Thyroid gland (tissue), 4 donors: ENCODE measurements around the gene CCSER1. TPM values are rescaled to one million over a fixed set of nuclear protein-coding genes. Genes with fewer than 3 reads are reported as not detected.

Experiments used
- DNase-seq, 2 donors: peaks; one replicate each; pipeline ENCODE4 v3.0.0-alpha.2; 2019
- H3K27ac ChIP-seq, 3 donors: fragments of 200-600 bp; sonication (generic); 1 replicate in 2 of 3; 2 replicates in 1 of 3; pipeline ENCODE4 v1.5.1; 2016 to 2019; ENCODE audit warnings: mild to moderate bottlenecking in 1 of 3, moderate library complexity in 1 of 3
- H3K27me3 ChIP-seq: fragments of 200-600 bp; sonication (generic); one replicate; pipeline ENCODE4 v1.5.1; 2019
- H3K36me3 ChIP-seq, 2 donors: fragments of 200-600 bp; sonication (generic); one replicate each; pipeline ENCODE4 v1.5.1; 2016 to 2019
- H3K4me1 ChIP-seq, 2 donors: fragments of 200-600 bp; sonication (generic); one replicate each; pipeline ENCODE4 v1.5.1; 2017 to 2019
- H3K4me3 ChIP-seq, 3 donors: fragments of 200-600 bp; sonication (generic); replicated peaks in 1 of 3; 1 replicate in 2 of 3; 2 replicates in 1 of 3; pipeline ENCODE4 v1.5.1; 2016; ENCODE audit warnings: mild to moderate bottlenecking in 1 of 3
- H3K9me3 ChIP-seq: fragments of 200-600 bp; sonication (generic); one replicate; pipeline ENCODE4 v1.5.1; 2017
- CTCF ChIP-seq, 6 experiments: fragments of 200-600 bp in 3 of 6; fragments of 450-650 bp in 3 of 6; sonication (generic) in 3 of 6; IDR thresholded peaks; one replicate each; pipeline ENCODE4 v1.5.1; 2016 to 2019; ENCODE audit warnings: antibody characterized with exemption in 6 of 6, mild to moderate bottlenecking in 2 of 6, inconsistent platforms in 1 of 6, moderate library complexity in 1 of 6
- POLR2A ChIP-seq, 2 donors: fragments of 450-650 bp; IDR thresholded peaks; one replicate each; pipeline ENCODE4 v1.6.1; 2017; ENCODE audit warnings: antibody characterized with exemption in 2 of 2, mild to moderate bottlenecking in 2 of 2, moderate library complexity in 1 of 2
- WGBS, 2 donors: methylation state at CpG; one replicate each; pipeline ENCODE4 v1.1.5; 2017; 5-methylcytosine and 5-hydroxymethylcytosine counted together
- intact Hi-C: fragments of 100-400 bp; cut with DNase I; formaldehyde crosslinking; loops from one replicate; pipeline ENCODE4 v1.15.1; 2023
- total RNA-seq, 4 donors: library from RNA; depleted of rRNA; stranded (reverse); fragments of >200 nt; gene quantifications; one replicate each; pipeline ENCODE4 v1.2.3, GENCODE V29; 2016

Gene CCSER1
- total RNA-seq, 4 donors from 2014 or later: 37.7 to 52.3 (median 43.3) TPM

- intact Hi-C loops: no loop called here
- H3K27ac ChIP-seq: no peak overlapping the region
- no peak overlapping the region for H3K4me3 ChIP-seq
- no peak for DNase-seq
- no peaks in the 10 kb centered on the region for H3K36me3 ChIP-seq
- TF ChIP-seq CTCF (IDR thresholded peaks at IDR 0.05) (no peak), POLR2A (IDR thresholded peaks at IDR 0.05) (no peak)
- WGBS, 2 donors: 17 to 27% methylated on average over 1 of the region's 1 CpG
- H3K27me3 ChIP-seq: no peaks in the 10 kb centered on the region
- H3K4me1 ChIP-seq: no peaks in the 10 kb centered on the region
- H3K9me3 ChIP-seq: no peaks in the 10 kb centered on the region
These were observed 14.9 kb downstream of the CCSER1 start for GRCh38 chr4:90142081-90142480.

- Histone ChIP-seq H3K36me3 (no peaks in the 10 kb centered on the region), H3K27ac (no peak overlapping the region), H3K4me1 (no peaks in the 10 kb centered on the region), H3K27me3 (no peaks in the 10 kb centered on the region), H3K4me3 (no peak overlapping the region), H3K9me3 (no peaks in the 10 kb centered on the region)
- DNase-seq: no peak
- TF ChIP-seq CTCF (IDR thresholded peaks at IDR 0.05): no peak
- no peak for TF ChIP-seq POLR2A (IDR thresholded peaks at IDR 0.05)
- intact Hi-C loops: no loop called here
- WGBS, 2 donors: 89 to 90% methylated on average over 2 of the region's 2 CpGs
These were observed 18.1 kb downstream of the CCSER1 start for GRCh38 chr4:90145319-90145718.

GRCh38 chr4:90146306-90146705 is 19.1 kb downstream of the CCSER1 start:
- intact Hi-C loops: no loop called here
- Histone ChIP-seq H3K27me3 (no peaks in the 10 kb centered on the region), H3K9me3 (no peaks in the 10 kb centered on the region), H3K4me1 (no peaks in the 10 kb centered on the region), H3K4me3 (no peak overlapping the region), H3K27ac (no peak overlapping the region), H3K36me3 (no peaks in the 10 kb centered on the region)
- TF ChIP-seq CTCF (IDR thresholded peaks at IDR 0.05) (no peak), POLR2A (IDR thresholded peaks at IDR 0.05) (no peak)
- no peak for DNase-seq
- 88 to 92% methylated on average over 5 of the region's 5 CpGs for WGBS, 2 donors

GRCh38 chr4:90148574-90149148 is 21.5 kb downstream of the CCSER1 start:
- Histone ChIP-seq H3K27ac (no peak overlapping the region), H3K36me3 (no peaks in the 10 kb centered on the region), H3K4me3 (no peak overlapping the region), H3K9me3 (no peaks in the 10 kb centered on the region), H3K4me1 (no peaks in the 10 kb centered on the region), H3K27me3 (no peaks in the 10 kb centered on the region)
- no peak for TF ChIP-seq CTCF (IDR thresholded peaks at IDR 0.05)
- no peak for TF ChIP-seq POLR2A (IDR thresholded peaks at IDR 0.05)
- intact Hi-C loops: no loop called here
- WGBS, 2 donors: 83 to 87% methylated on average over 2 of the region's 2 CpGs
- no peak for DNase-seq

- H3K4me1 ChIP-seq: no peaks in the 10 kb centered on the region
- no peaks in the 10 kb centered on the region for H3K36me3 ChIP-seq
- no peaks in the 10 kb centered on the region for H3K27me3 ChIP-seq
- TF ChIP-seq POLR2A (IDR thresholded peaks at IDR 0.05): no peak
- TF ChIP-seq CTCF (IDR thresholded peaks at IDR 0.05): no peak
- H3K9me3 ChIP-seq: no peaks in the 10 kb centered on the region
- H3K4me3 ChIP-seq: no peak overlapping the region
- no peak overlapping the region for H3K27ac ChIP-seq
- DNase-seq: no peak
- intact Hi-C loops: no loop called here
These were observed 24.8 kb downstream of the CCSER1 start for GRCh38 chr4:90152024-90152423.
